ENCODE results near the gene SMYD1. TPM values are rescaled to one million over a fixed set of nuclear protein-coding genes. Genes with fewer than 3 reads are reported as not detected.

Gene SMYD1
- total RNA-seq, 1 experiment from 2014 or later = not detected

GRCh38 chr2:88036182-88036581, 31.4 kb upstream of the SMYD1 start:
- ChIA-PET CTCF (no interaction called here), POLR2A (ENCODE audit: unreplicated experiment) (no interaction called here)
- Histone ChIP-seq H4K20me1 (ENCODE audit: insufficient read depth) (no peaks in the 10 kb centered on the region), H3K27ac (no peak overlapping the region), H3K4me2 (no peak overlapping the region), H3K27me3 (ENCODE audit: insufficient read depth, low read depth) (no peaks in the 10 kb centered on the region), H3K36me3 (ENCODE audit: low read depth) (peaks cover 21% of the 10 kb centered on the region; the same call in 1 of the 2 replicates), H3K9me3 (ENCODE audit: insufficient read depth, low read depth) (no peaks in the 10 kb centered on the region; the same call in 1 of the 2 replicates), H3K4me3 (no peak overlapping the region), H2AFZ (no peak overlapping the region), H3K9me2 (ENCODE audit: insufficient read depth) (no peaks in the 10 kb centered on the region), H3F3A (ENCODE audit: insufficient read depth, low read depth) (peaks cover 19% of the 10 kb centered on the region), H3K4me1 (replicated peaks; ENCODE audit: insufficient read depth) (peaks cover 14% of the 10 kb centered on the region), H3K79me2 (ENCODE audit: low read depth) (no peaks in the 10 kb centered on the region)
- DNase-seq = no peak
- intact Hi-C loops (cut with micrococcal nuclease; ENCODE audit: unreplicated experiment) = no loop called here
- no TSS peak for BruUV-seq (replicated peaks)
- TF ChIP-seq EZH2 (IDR thresholded peaks at IDR 0.05; ENCODE audit: low read depth) = no peak
- no peak for TF ChIP-seq CTCF (conservative IDR thresholded peaks at IDR 0.05)

GRCh38 chr2:88036606-88037005, 31.0 kb upstream of the SMYD1 start:
- no peaks in the 10 kb centered on the region for H4K20me1 ChIP-seq (ENCODE audit: insufficient read depth)
- no peaks in the 10 kb centered on the region for H3K27me3 ChIP-seq (ENCODE audit: insufficient read depth, low read depth)
- intact Hi-C loops (cut with micrococcal nuclease; ENCODE audit: unreplicated experiment) = no loop called here
- H2AFZ ChIP-seq = no peak overlapping the region
- no peak for TF ChIP-seq CTCF (conservative IDR thresholded peaks at IDR 0.05)
- no peak overlapping the region for H3K4me2 ChIP-seq
- no peaks in the 10 kb centered on the region; the same call in 1 of the 2 replicates for H3K9me3 ChIP-seq (ENCODE audit: insufficient read depth, low read depth)
- ChIA-PET POLR2A (ENCODE audit: unreplicated experiment) (no interaction called here), CTCF (no interaction called here)
- no peaks in the 10 kb centered on the region for H3K9me2 ChIP-seq (ENCODE audit: insufficient read depth)
- peaks cover 21% of the 10 kb centered on the region; the same call in 1 of the 2 replicates for H3K36me3 ChIP-seq (ENCODE audit: low read depth)
- no peak overlapping the region for H3K27ac ChIP-seq
- H3K4me1 ChIP-seq (replicated peaks; ENCODE audit: insufficient read depth) = peaks cover 14% of the 10 kb centered on the region
- no peaks in the 10 kb centered on the region for H3K79me2 ChIP-seq (ENCODE audit: low read depth)
- BruUV-seq (replicated peaks) = no TSS peak
- no peak overlapping the region for H3K4me3 ChIP-seq
- H3F3A ChIP-seq (ENCODE audit: insufficient read depth, low read depth) = peaks cover 19% of the 10 kb centered on the region
- DNase-seq = no peak

GRCh38 chr2:88038263-88039105, 29.1 kb upstream of the SMYD1 start:
- Histone ChIP-seq H3K4me3 (no peak overlapping the region), H3K27me3 (ENCODE audit: insufficient read depth, low read depth) (no peaks in the 10 kb centered on the region), H3K4me1 (replicated peaks; ENCODE audit: insufficient read depth) (peaks cover 14% of the 10 kb centered on the region), H3K9me2 (ENCODE audit: insufficient read depth) (no peaks in the 10 kb centered on the region), H3K4me2 (no peak overlapping the region), H4K20me1 (ENCODE audit: insufficient read depth) (no peaks in the 10 kb centered on the region; the same call in 1 of the 2 replicates), H3K79me2 (ENCODE audit: low read depth) (no peaks in the 10 kb centered on the region), H3K9me3 (ENCODE audit: insufficient read depth, low read depth) (no peaks in the 10 kb centered on the region; the same call in 1 of the 2 replicates), H2AFZ (no peak overlapping the region), H3K27ac (peak overlapping the region; percentile 65), H3F3A (ENCODE audit: insufficient read depth, low read depth) (peaks cover 19% of the 10 kb centered on the region), H3K36me3 (ENCODE audit: low read depth) (peaks cover 21% of the 10 kb centered on the region; the same call in 1 of the 2 replicates)
- TF ChIP-seq EZH2 (IDR thresholded peaks at IDR 0.05; ENCODE audit: low read depth) (no peak), CTCF (conservative IDR thresholded peaks at IDR 0.05) (no peak)
- intact Hi-C loops (cut with micrococcal nuclease; ENCODE audit: unreplicated experiment) = no loop called here
- ChIA-PET POLR2A (ENCODE audit: unreplicated experiment) (no interaction called here), CTCF (no interaction called here)
- BruUV-seq (replicated peaks) = no TSS peak
- DNase-seq = peak in 1 of 2 experiments; percentile 84
